ENCODE measurements around the gene HIVEP3. TPM values are rescaled to one million over a fixed set of nuclear protein-coding genes. Genes with fewer than 3 reads are reported as not detected.

The HIVEP3 gene
- total RNA-seq, 1 experiment from 2014 or later: 1.1 TPM

DNA sequence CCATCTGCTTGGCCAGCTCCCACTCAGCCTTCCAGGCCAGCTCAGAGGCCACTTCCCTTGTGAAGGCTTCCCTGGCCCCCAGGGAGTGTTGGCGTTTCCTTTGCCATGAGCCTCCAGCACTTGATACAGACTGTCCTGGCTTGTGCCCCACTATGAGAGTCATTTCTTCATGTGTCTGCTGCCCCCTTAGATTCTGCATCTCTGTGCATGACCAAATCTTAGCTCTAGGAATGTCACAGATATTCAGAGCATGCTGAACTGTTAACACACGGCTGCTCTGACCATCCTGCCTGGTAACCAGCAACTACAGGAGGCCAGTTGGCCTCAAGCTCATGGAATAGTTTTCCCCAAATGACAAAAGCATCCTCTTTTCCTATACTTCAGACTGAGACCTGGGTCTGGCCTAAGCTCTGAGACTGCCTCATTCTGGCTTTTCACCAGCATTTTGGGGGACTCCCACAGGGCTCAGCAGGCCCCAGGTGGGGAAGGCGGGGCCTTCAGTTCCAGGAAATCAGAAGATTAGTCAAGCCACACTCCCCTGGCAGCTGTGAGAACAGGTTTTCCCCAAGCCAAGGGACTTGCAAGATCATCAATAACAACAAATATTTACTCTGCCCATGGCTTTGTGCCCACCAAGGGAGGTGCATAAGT lies 251.6 kb downstream of the HIVEP3 start:
- no peak for DNase-seq (ENCODE audit: low spot score)

DNA sequence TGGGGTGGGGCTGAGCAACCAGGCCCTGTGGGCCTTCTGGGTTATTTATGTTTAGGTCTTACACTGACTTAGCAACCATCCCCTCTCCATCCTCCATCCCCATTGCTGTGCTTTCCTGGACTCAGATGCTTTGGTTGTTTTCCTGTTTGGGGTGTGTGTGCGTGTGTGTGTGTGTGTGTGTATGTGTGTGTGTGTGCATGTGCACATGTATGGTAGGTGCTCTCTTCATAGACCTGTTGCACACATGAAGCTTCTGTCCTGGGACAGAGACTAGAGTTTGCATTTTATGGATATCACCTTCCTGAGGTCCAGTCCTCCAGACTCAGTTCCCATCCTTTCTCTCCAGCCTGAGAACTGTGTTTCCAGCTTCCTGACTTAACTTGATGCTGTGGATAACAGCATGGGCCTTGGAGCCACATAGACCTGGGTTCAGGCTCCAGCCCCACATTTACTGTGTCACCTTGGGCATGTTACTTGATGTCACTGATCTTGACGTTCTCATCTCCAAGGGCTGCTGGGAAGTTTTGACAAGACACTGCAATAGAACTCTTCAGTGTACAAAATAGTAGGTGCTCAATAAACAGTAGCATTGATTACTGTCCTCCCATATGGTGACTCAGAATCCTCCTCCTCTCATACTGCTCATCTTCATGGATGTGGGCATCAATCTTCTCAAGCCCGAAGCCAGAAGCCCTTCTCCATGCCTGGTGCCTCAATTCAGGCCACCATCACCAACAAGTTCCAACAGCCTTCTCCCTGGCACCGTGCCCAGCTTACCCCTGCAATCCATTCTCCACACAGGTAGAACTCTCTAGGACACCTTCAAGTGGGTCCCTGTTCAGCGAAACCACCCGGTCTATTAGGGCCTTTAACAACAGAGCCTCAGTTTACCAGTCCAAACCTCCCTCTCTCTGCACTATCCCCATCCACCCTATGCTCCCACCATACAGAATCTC lies 252.5 kb downstream of the HIVEP3 start:
- no peak for DNase-seq (ENCODE audit: low spot score)

DNA sequence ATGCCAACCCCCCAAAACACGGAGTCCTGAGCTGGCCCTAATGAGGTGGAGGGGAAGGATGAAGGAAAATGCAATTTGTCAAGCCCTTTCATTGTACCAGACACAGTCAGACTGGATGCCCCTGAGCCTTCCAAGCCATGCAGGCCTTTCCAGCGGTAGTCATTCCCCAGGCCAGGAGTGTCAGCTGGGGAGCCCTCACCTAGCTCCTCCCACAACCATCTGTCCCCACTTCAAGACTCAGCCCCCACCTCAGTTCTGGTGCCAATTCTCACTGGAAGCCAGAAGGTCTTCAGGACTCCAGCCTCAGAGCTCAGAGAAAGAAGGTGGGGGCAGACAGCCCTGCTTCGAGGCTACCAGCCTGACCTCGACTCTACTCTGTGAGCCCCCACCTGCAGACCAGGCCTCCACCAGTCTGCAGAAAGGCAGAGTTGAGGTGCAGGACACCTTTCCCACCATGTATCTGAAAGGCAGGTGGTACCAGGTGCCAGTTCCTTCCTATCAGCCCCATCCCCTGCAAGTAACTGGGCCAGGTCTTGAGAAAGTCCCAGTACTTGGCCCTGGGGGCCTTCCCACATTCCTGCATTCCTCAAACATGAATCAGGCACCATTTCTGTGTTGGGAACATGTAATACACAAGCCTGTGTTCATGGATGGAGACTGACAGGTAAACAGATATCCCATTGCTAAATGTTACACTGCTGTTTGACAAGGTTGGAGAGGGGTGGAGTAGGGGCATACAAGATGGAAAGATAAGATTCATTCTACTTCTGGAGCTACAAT lies 253.7 kb downstream of the HIVEP3 start:
- no peak for DNase-seq (ENCODE audit: low spot score)

DNA sequence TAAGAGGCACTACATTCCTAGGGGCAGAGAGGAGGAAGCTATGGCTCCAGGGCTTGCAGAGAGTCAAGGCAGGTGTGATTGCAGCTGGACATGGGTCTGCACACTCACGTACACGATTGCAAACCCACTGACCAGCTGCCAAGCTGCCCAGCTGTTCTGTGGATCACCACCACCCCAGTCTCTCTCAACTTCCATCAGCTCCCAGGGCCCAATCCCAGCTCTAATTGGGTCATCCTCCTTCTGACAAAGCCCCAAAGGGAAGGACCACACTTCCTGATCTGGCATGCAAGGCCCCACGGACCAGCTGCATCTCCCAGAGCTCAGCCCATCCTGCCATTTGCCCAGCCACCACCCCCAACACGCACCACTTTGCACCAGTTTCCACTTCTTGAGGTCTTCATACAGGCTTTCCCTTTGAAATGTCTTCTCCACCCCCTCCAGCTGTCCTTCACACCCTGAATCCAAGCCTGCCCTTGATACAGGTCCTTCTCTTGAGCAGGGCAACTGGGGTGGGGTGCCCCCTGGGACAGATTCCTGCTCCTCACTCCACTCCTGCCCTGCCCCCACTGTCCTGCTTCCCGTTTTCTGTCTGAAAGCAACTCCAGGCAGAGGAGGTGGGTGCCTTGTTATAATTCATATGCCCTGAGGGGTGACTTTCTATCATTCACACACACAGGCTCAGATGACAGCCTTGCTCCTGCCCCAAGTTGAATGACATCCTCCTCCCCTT lies 254.9 kb downstream of the HIVEP3 start:
- DNase-seq (ENCODE audit: low spot score): no peak

DNA sequence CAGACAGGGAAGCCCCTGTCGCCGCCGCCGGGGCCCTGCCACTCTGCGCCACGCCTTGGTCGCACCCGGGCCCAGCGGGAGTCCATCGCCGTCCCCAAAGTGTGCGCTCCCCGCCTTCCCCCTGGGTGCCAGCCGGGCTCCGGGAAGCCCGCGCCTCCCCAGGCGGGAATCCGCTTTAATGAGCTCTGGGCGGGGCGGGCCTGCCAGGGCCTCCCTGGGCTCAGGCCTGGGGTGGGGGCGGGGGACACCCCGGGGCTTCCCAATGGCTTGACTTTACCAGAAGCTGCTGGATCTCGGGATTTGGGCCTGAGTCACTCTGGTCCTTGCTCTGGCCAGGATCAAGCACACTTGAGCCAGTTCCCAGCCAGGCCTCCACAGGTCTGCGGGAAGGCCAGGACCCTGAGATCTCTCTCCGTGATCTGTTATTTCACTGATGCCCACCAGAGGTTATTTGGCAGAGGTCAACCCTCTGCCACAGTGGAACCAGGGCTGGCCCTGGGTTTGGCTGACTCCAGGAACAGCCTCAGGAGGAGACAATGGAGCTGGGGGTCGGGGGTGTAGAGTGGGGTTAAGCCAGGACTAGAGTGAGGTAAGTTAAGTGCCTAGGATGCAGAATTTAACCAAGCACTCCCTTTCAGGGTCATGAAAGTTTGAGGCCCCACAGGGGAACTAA lies 255.8 kb downstream of the HIVEP3 start:
- peak; percentile 48 for DNase-seq (ENCODE audit: low spot score)

DNA sequence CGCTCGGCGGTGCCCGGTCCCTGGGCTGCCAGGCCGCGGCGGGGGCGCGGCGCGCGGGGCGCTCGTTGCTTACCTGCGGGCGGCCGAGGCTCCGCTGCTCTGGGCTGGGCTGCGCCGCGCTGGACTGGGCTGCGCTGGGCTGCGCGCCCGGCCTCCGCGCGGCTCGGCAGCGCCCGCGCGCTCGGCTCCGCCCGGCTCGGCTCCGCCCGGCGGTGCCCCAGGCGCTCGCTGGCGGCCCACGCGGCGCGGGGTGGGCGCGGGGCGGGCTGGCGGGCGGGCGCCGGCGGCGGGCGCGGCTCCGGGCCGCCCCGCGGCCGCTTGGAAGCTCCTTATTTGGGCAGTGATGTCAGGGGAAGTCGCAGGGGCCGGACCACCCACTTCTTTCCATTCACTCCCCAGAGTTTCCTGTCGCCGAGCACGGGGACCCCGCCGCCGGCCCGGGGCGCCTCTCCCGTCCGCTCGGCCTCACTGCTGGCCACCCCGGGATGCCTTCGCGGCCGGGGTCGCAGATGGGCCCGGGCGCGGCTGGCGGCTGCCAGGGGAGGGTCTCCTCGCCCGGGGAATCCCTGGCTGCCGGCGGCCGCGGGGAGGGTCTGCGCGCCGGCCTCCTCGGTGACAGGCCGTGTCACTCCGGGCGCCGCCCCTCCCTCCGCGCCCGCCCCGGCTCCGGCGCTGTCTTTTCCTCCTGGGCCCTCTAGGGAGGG lies 256.5 kb downstream of the HIVEP3 start:
- peak; percentile 21 for DNase-seq (ENCODE audit: low spot score)

DNA sequence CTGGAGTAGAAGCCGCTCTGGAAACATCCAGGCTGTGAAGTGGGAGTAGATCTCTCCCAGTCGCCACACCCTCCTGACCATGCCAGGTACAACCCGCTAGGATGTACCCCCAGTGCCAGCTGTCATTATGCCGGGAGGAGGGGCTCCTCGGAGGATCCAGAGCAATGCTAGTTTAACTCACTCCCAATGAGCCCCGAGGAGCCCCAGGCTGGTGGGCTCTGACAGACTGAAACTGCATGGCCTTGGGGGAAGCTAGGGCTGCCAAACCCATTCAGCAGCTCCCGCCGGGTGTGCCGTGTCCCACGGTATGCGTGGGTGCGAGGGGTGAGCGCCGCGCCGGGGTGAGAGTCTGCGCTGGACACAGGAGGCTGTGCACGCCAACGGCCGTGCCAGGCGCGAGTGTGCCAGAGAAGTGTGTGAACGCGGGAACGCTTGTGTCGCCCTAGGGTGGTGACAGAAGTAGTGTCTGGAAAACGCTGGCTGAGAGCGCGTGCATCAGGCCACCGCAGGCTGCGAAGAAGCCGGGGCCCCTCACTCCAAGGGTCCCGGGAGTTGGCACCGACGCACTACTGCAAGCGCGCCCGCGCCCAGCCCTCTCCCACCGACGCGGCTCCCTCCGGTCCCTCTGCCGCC lies 257.2 kb downstream of the HIVEP3 start:
- DNase-seq (ENCODE audit: low spot score): peak; percentile 22

DNA sequence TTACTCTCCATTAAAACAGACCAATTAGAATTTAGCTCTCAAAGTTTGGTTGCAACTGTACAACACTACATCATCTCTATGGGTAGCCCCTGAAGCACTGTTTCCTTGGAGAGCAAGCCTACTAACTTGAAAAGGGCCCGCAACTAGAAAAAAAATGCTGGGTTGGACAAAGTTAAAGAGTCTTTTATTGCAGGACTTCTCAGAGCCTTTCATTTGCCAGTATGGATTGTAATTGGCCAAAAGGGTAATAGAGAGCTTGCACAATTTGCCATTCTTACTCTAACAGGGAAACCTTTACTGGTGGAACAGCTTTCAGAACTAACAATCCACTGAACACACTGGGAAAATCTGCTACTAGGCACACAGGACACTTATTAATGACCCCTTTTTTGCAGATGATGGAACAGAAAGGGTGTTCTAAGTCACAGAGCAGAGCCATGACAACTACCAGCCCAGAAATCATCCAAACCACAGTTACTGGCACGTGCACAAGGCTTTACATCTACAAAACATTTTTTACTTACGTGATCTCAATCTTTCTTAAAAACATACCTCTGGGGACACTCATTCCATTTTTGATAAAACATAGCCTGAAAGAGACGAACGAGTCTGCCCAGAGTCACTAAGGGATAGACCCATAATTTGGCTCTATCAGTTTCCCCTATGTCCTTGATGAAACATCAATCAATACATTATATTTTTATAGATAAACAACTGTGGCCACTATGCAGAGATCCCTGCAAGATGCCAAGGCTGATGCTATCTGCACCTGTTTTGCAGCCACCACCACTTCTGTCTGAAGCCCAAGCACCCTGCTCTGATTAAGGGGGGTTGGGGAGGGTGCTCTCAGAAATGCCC lies 257.9 kb downstream of the HIVEP3 start:
- no peak for DNase-seq (ENCODE audit: low spot score)

DNA sequence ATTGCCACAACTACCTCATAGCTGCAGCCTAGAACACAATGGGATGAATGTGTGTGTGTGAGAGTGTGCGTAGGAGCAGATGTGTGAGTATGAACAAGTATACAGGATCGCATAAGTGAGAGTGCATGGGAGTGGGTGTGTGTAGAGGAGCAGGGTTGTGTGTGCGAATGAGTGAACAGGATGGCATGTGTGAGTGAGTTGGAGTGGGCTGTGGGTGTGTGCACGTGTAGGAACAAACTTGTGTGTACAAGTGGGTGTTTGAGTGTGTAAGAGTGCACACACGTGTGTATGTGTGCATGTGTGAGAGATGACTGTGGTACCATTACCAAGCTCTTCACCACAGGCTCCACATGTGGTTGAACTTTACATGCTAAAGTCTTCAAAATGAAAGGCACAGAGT lies 258.8 kb downstream of the HIVEP3 start:
- DNase-seq (ENCODE audit: low spot score): no peak

DNA sequence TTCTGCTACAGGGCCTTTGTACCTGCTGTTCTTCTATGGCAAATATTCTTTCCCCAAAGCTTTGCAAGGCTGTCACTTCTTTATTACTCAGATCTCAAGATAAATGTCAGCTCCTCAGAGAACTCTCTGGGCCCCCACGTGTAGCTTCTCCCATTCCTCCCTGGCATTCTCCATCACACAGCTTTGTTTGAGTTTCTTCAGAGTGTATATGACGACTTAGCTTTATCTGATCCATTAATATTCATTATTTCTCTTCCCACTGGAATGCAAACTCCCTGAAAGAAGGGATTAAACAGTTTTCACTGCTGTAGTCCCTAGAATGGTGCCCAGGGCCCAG lies 259.6 kb downstream of the HIVEP3 start:
- DNase-seq (ENCODE audit: low spot score): no peak

DNA sequence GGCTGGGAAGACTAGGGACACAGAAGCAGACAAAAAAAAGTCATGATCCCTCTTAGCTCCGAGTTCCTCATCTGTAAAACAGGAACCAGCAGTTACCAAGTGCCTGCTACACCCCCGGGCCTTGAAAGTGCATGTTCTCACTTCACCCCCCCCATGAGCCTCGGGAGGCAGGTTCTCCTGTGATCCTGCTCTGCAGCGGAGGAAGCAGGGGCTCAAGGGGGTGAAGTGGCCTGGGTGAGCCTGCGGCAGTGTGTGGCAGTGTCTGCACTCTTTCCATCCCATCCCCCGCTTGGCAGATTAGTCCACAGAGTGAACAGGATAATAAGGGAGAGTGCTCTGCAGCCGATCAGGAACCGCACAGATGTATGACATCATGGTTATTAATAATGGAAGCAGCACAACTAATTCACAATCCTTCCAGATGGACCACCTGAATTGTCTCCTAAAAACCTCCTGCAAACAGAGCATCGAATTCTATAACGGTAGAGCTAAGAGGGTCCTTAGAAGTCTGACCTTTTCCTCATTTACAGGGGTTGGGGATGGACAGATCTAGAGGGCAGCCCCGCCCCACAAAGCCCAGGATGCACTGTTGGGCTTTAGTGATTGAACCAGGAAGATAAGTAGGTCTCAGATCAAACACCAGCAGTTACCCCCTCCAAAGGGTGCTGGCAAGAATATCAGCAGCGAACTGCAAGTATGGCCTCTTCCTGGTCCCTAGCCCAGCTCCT lies 260.1 kb downstream of the HIVEP3 start:
- no peak for DNase-seq (ENCODE audit: low spot score)

DNA sequence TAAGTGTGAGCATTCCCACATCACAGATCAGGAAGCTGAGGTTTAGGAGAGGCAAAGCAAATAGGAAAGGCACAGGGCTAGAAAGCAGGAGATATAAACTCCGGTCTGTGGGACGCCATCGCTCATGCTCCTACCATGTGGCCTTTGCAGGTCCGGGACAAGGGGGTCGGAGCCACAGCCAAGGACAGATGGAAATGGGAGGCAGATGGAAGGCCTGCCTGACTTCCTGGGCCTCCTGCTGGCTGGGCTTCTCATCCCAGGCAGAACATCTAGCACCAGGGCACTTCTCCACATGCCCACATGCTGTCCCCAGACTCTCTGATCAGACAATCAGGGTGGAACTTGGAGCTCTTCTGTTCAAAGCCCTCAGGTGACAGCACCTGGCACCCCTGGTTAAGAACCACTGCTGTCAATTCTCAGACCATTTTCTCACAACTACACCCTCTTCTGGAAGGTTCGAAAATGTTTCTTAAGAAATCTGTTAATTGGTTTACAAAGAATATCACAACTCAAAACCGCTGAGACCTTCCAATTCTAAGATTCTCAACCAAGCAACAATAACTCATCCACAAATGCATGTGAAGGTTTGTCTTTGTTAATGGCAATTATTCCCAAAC lies 260.9 kb downstream of the HIVEP3 start:
- no peak for DNase-seq (ENCODE audit: low spot score)

DNA sequence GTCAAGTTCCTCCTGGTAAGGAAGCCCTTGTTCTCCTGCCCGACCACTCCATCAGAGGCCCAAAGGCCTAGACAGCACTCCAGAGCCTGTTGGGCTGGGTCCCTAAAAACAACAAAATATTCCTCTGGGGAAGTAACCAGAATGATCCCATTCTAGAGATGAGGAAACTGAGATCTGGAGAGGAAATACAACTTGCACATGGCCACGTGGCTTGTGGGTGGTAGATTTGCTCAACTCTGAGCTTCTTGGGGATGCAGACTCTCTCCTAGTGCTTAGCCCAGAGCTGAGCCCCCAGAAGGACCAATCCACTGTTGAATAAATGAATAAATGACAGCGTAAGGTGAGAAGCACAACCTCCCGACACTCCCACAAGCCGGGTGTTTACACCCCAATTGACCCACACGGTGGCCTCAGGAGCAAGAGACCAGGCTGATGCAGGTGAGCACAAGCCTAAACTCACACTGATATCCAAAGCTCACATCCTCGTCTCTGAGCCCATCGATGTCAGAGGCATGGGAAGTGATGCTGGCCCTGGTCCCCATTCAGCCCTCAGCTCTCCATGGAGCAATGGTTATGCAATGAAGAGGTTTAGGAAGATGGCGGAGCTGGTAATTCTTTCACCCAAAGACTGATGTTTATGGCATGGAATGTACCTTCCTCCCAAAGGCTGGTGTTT lies 261.8 kb downstream of the HIVEP3 start:
- no peak for DNase-seq (ENCODE audit: low spot score)

DNA sequence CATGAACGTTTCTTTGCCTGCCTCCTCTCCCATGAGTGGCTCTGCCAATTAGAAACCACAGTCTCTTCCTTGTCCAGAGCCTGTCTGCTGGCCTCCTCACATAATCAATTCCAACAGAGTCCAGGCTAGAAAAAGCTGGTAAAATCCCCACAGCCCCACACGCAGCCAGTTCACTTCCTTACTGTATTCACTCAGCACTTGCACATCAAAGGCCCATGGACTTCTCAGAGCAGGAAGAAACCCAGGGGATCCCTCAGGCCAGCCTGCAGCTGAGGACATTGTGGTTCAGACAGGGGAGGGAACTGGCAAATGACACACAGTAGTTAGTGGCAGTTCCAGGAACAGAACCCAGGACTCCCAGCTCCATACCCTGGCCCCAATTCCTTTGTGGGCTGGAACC lies 262.7 kb downstream of the HIVEP3 start:
- DNase-seq (ENCODE audit: low spot score): no peak

DNA sequence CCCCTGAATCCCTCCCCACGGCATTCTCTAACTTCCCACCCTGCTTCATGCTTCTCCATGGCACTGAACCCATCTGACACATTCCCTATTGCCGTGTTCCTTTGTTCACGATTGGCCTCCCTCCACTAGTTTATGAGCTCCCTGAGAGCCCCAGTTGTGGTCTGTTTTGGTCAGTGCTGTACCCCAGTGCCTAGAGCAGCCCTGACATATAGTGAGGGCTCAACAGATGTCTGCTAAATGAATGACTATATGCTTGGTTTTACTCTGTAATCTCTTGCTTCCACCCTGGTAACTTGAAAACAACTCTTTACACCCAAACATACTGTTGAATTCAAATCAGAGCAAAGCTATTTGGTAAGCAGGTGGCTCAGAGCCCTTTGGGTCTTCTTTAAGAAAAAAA lies 263.1 kb downstream of the HIVEP3 start:
- DNase-seq (ENCODE audit: low spot score): no peak

DNA sequence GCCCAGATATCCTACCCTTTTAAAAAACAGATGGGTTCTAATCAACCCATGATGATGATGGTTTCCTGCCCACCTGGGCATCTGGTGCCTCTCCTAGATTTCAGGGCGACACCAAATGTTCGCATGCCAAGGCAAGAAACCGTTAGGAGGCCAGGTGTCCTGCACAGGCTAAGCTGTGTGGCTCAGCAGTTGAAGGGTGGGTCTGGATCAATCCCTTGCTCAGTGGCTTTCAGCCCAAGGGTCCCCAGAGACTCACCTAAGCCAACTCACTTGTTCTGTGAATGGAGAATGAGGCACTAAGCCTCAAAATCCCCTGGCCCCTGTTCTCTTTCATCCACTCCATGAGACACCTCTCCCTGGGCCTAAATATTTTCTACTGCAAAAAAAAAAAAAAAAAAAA lies 265.1 kb downstream of the HIVEP3 start:
- DNase-seq (ENCODE audit: low spot score): no peak

Measured in HT-29 (cell line).